ENCODE results near the gene ZNF787. TPM values are rescaled to one million over a fixed set of nuclear protein-coding genes. Genes with fewer than 3 reads are reported as not detected.

The ZNF787 gene
- polyA plus RNA-seq, 1 donor from 2014 or later: 2.8 TPM

DNA sequence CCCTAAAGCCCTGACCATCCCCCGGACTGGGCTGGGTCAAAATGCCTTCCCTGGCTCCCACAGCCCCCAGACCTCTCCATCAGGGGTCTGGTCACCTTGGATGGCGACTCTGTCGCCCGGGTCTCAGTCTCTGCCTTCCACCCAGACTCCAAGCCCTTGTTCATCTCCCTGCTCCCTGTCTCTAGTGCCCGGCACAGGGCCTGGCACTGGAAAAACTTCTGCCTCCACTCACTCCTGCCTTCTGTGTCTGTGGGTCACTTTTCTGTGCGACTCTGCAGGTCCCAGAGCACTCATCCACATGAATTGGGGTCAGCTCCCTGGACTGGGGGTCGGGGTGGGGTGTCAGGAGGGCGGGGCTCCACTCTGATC, 1.1 kb downstream of the ZNF787 start:
- Mint-ChIP-seq H3K36me3 (no peaks in the 10 kb centered on the region), H3K27ac (peak overlapping the region; percentile 94 to 97 (median 96)), H3K4me1 (peaks cover 14 to 31% (median 27%) of the 10 kb centered on the region in 3 donors), H3K9me3 (no peaks in the 10 kb centered on the region), H3K27me3 (no peaks in the 10 kb centered on the region), H3K4me3 (peak overlapping the region; percentile 83 to 95 (median 92))

DNA sequence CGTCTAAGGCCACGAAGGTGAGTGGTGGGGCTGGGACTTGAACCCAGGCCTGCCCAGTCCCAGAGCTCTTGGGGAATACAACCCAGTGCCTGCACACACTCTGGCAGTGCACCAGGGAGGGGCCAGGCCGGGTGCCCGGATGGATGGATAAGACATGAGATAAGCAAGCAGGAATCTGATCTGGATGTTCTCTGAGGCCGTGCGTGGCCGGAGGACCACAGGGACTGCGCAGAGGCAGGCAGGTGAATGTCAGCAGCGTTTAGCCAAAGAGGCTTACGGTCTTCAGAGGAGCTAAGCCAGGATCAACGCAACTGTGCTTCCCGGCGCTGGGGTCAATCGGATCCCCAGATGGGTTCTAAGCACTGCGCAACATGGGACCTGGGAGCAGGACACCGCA, 1.5 kb downstream of the ZNF787 start:
- Mint-ChIP-seq H3K4me3 (peak overlapping the region; percentile 83 to 95 (median 92)), H3K4me1 (peaks cover 18 to 36% (median 31%) of the 10 kb centered on the region in 3 donors), H3K27ac (peak overlapping the region; percentile 94 to 97 (median 96)), H3K36me3 (no peaks in the 10 kb centered on the region), H3K9me3 (no peaks in the 10 kb centered on the region), H3K27me3 (no peaks in the 10 kb centered on the region)

DNA sequence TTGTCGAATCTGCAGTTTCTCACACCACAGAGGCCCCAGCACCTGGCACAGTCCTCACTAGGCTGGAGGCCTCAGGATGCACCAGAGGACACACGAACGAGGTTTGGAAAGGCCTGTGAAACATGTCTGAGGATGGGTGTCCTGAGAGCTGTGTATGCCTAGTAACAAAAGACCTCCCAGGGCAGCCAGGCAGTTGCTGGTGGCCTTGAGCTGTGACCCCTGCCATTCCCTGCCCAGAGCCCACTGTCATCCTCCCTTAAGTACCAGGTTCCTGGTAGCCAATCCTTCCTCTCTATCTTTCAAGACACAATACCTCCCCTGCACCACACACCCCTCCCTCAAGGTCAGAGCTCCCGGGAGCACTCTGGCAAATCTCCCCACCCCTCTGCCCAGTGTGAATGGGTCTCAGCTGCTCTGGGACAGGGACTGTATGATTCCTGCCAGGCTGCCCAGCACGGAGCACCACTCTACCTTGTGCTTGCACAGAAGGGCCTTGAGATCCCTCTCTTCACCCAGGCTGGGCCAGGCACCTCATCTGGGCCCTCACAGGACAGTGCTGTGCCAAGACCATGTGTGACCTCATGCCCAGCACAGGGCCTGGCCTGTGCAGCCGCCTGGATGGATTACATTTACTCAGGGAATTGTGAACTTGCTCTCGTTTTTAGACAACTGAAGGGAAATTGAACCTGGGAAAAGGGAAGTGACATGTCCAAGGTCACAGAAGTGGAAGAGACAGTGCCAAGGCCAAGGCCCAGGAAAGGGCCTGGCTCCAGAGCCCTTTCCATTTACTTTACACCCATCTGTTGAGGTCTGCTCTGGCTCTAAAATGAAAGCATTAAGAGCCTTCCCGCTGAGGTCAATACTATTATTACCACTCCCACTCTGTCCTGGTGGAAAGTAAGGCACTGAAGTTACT, 2.2 kb downstream of the ZNF787 start:
- Mint-ChIP-seq H3K36me3 (no peaks in the 10 kb centered on the region), H3K4me1 (peaks cover 18 to 40% (median 35%) of the 10 kb centered on the region in 3 donors), H3K4me3 (peak overlapping the region; percentile 80 to 95 (median 86)), H3K9me3 (no peaks in the 10 kb centered on the region), H3K27ac (peak overlapping the region; percentile 94 to 97 (median 96)), H3K27me3 (no peaks in the 10 kb centered on the region)

DNA sequence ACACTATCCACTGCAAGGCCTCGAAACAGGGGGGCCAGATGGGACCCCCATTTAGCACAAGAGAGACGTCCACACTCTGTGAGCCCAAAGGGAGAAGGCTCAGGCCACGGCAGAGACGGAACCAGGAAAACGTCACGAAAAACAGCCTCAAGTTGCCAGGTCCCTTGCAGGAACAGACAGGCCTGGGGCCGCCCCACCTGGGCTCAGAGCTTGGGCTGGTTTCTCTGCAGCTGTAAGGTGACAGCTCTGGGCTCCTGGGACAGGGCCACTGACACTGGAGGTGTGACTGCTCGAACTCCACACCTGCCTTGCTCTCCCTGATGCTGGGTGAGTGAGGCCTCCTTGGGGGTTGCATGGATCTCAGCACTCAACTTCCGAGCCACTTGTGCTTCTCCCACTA, 3.2 kb downstream of the ZNF787 start:
- peak overlapping the region in 3 of 4 donors; percentile 27 to 83 (median 51) for H3K4me3 Mint-ChIP-seq
- peak overlapping the region in 1 of 3 donors; percentile 94 for H3K27ac Mint-ChIP-seq
- peaks cover 24 to 51% (median 44%) of the 10 kb centered on the region in 3 donors for H3K4me1 Mint-ChIP-seq
- no peaks in the 10 kb centered on the region for H3K27me3 Mint-ChIP-seq
- no peaks in the 10 kb centered on the region for H3K9me3 Mint-ChIP-seq
- H3K36me3 Mint-ChIP-seq: no peaks in the 10 kb centered on the region

DNA sequence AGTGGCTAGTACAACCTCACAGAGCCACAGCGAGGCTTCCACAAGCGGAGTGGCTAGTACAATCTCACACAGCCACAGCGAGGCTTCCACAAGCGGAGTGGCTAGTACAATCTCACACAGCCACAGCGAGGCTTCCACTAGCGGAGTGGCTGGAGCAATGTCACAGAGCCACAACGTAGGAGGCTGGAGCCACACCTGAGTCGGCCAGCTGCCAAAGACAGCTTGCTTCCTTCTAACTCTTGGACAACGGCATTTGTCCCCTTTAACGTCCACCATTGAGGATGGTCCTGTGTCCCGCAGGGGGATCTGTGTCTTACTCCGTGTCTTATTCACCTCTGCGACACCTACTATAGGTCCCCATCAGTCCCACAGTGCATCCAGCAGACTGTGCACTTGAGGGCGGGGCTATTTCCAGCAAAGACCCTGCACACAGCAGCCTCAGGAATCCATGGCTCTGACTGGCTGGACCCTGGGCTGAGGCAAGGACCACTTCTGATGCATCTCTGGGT, 3.7 kb downstream of the ZNF787 start:
- H3K27ac Mint-ChIP-seq: peak overlapping the region in 1 of 3 donors; percentile 94

DNA sequence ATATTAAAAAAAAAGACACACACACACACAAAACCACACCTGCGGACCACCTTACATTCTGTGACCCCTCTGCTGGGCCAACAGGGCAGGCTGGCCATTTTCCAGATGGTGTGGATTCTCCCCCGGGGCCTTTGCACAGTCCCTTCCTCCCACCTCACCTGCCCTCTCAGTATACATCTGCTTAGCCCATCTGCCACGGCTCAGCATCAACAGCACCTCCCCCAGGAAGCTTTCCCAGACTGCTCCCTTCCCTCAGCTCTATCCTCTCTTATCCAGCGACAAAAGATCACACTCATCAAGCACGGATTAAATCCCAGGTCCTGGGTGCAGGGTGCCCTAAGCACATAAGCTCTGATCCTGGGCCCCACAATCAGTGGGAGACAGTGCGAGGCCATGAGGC, 4.5 kb downstream of the ZNF787 start:
- no peaks in the 10 kb centered on the region for H3K9me3 Mint-ChIP-seq
- peak overlapping the region in 1 of 4 donors; percentile 45 for H3K4me3 Mint-ChIP-seq
- no peaks in the 10 kb centered on the region for H3K36me3 Mint-ChIP-seq
- peak overlapping the region in 2 of 3 donors; percentile 74 to 94 for H3K27ac Mint-ChIP-seq
- H3K27me3 Mint-ChIP-seq: no peaks in the 10 kb centered on the region
- H3K4me1 Mint-ChIP-seq: peaks cover 27 to 53% (median 50%) of the 10 kb centered on the region in 3 donors

More for the DNA sequence above, 3.7 kb downstream of the ZNF787 start:
- Mint-ChIP-seq H3K36me3 (no peaks in the 10 kb centered on the region), H3K9me3 (no peaks in the 10 kb centered on the region), H3K4me3 (peak overlapping the region in 3 of 4 donors; percentile 27 to 51 (median 49)), H3K4me1 (peaks cover 26 to 54% (median 47%) of the 10 kb centered on the region in 3 donors), H3K27me3 (no peaks in the 10 kb centered on the region)

DNA sequence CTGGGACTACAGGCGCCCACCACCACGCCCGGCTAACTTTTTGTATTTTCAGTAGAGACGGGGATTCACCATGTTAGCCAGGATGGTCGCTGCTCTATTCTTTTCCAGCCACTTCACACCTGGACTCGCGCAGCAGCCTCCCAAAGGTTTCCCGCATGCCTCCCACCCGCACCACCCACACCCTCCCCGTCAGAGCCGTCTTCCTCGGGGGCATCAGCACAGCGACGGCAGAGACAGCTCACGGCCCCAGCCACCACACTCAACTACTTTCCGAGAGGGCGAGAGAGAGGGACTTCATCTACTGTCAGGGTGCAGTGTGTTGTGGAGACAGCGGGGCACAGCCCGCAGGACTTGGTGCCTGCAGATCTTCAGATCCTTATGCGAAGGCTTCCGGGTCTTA, 5.6 kb downstream of the ZNF787 start:
- no peaks in the 10 kb centered on the region for H3K9me3 Mint-ChIP-seq
- H3K27me3 Mint-ChIP-seq: no peaks in the 10 kb centered on the region
- no peaks in the 10 kb centered on the region for H3K36me3 Mint-ChIP-seq
- H3K4me3 Mint-ChIP-seq: no peak overlapping the region
- H3K4me1 Mint-ChIP-seq: peaks cover 26 to 55% (median 53%) of the 10 kb centered on the region in 3 donors
- peak overlapping the region in 1 of 3 donors; percentile 57 for H3K27ac Mint-ChIP-seq

DNA sequence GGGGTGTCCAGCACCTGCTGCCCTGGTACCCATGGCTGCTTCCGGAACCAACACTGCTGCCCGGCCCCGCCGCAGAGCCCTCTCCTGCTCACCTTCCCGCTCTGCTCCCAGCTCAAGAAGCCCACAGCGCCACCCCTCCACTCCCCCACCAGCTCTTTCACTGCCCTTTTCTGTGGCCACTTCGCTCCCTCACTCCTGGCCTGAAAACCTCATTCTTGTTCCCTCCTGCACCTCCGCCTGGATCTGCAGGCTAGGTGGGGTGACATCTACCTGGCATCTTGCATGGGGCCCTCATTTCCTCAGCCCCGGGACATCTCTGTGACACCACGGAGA, 6.4 kb downstream of the ZNF787 start:
- no peaks in the 10 kb centered on the region for H3K9me3 Mint-ChIP-seq
- no peaks in the 10 kb centered on the region for H3K27me3 Mint-ChIP-seq
- H3K4me1 Mint-ChIP-seq: peaks cover 31 to 56% (median 54%) of the 10 kb centered on the region in 3 donors

DNA sequence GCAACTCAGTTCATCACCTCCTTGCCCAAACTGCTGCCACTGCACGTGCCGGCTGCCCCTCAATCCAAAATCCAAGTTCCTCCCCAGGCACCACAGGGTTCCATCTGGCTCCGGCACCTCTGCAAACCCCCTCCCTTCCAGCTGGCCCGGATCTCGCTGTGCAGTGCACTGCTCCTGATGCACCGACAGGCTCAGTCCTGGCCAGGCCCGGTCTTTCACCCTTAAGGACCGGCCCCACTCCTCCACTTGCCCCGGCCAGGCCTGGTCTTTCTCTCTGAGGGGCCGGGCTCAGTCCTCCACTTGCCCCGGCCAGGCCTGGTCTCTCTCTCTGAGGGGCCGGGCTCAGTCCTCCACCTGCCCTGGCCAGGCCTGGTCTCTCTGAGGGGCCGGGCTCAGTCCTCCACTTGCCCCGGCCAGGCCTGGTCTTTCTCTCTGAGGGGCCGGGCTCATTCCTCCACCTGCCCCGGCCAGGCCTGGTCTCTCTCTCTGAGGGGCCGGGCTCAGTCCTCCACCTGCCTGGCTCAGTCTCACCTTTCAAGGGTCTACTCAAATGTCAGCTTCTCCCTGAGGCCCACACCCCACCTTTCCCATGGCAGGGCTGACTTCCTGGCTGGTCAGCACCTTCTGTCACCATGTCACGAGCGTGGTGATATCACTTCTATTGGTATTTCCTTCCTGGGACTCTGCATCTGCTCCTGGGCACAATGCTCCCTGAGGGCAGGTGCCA, 6.9 kb downstream of the ZNF787 start:
- H3K4me1 Mint-ChIP-seq: peaks cover 28 to 51% (median 51%) of the 10 kb centered on the region in 3 donors
- H3K4me3 Mint-ChIP-seq: peak overlapping the region in 3 of 4 donors; percentile 16 to 94 (median 66)

More for the DNA sequence above, 6.4 kb downstream of the ZNF787 start:
- H3K4me3 Mint-ChIP-seq: peak overlapping the region; percentile 16 to 86 (median 66)
- no peaks in the 10 kb centered on the region for H3K36me3 Mint-ChIP-seq
- peak overlapping the region; percentile 63 to 87 (median 76) for H3K27ac Mint-ChIP-seq

DNA sequence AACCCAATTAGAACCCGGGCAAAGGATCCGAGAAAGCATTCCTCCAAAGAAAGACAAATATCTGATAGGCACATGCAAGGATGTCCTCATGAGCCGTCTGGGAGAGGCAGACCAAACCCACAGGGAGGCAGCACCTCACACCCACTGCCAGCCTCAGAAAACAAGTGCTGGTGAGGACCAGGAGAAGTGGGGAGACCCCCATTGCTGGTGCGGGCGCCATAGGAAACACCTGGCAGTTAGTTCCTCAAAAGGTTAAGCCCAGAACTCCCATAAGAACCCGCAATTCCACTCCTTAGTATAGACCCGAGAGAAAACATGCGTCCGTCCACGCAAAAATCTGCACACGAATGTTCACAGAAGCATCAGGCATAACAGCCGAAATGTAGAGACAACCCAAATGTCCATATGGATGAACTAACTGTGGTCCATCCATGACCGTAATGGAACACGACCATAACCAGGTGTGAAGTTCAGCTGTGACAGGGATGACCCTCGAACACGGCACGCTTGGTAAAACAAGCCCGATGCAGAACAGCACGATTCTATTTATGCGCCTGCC, 7.9 kb downstream of the ZNF787 start:
- peaks cover 26 to 49% (median 48%) of the 10 kb centered on the region in 3 donors for H3K4me1 Mint-ChIP-seq
- no peaks in the 10 kb centered on the region for H3K9me3 Mint-ChIP-seq
- H3K36me3 Mint-ChIP-seq: no peaks in the 10 kb centered on the region
- peak overlapping the region; percentile 87 to 97 (median 93) for H3K27ac Mint-ChIP-seq
- no peaks in the 10 kb centered on the region for H3K27me3 Mint-ChIP-seq
- peak overlapping the region; percentile 66 to 94 (median 82) for H3K4me3 Mint-ChIP-seq

More for the DNA sequence above, 6.9 kb downstream of the ZNF787 start:
- no peaks in the 10 kb centered on the region for H3K9me3 Mint-ChIP-seq
- H3K36me3 Mint-ChIP-seq: no peaks in the 10 kb centered on the region
- peak overlapping the region; percentile 87 to 97 (median 93) for H3K27ac Mint-ChIP-seq
- no peaks in the 10 kb centered on the region for H3K27me3 Mint-ChIP-seq

DNA sequence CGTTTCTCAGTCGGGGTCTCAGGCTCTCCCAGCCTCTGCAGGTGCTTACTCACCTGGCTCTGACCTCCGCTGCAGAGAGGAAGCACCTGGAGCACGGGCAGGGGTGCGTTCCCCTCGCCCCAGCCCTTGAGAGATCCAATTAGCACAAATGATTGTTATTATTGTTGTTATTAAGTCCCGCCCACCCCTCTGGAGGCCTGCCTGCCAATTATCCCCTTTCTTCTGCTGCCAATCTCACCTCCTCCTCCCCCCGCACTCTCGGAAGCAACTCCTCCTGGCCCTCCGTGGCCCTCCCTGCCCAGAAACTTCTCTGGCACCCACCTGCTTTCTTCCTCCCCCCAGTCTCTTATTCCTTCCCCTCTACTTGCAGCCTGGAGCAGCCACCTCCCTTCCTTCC, 8.8 kb downstream of the ZNF787 start:
- peak overlapping the region; percentile 66 to 92 (median 81) for H3K4me3 Mint-ChIP-seq
- peaks cover 26 to 46% (median 44%) of the 10 kb centered on the region in 3 donors for H3K4me1 Mint-ChIP-seq
- H3K36me3 Mint-ChIP-seq: no peaks in the 10 kb centered on the region
- no peaks in the 10 kb centered on the region for H3K9me3 Mint-ChIP-seq
- H3K27ac Mint-ChIP-seq: peak overlapping the region; percentile 87 to 97 (median 93)
- H3K27me3 Mint-ChIP-seq: no peaks in the 10 kb centered on the region

DNA sequence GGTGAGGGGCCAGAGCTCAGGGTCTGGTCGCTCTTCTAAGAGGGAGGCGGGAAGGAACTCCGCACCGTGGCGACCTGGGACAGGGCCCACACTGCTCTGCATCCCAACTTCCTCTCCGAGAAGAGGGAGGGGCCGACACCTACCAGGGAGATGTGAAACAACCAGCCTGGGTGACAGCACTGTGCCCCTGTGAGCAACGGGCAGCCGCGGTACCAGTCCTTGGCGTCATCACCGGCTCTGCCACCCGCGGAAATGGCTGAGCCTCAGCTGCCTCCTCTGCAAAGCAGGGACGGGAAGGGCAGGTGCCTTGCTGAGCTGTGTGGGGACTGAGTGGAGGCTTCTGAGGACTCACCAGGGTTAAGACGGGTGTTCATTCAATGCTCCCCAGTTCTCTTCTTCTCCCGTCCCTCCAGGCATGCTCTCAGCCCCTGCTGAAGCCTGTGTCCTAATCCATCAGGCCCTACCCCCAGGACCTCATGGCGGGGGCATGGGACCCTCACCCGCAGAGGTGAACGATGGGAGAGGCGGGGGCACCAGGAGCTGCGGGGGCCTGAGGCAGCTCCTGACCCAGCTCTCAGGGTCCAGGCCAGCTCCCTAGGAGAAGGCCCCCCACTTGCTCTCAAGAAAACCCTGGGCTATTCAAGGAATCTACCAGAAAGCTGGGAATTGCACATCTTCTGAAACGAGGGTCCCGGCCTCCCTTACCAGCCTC, 9.3 kb downstream of the ZNF787 start:
- H3K4me3 Mint-ChIP-seq: peak overlapping the region; percentile 66 to 92 (median 81)
- peaks cover 26 to 49% (median 46%) of the 10 kb centered on the region in 3 donors for H3K4me1 Mint-ChIP-seq
- no peaks in the 10 kb centered on the region for H3K36me3 Mint-ChIP-seq
- no peaks in the 10 kb centered on the region for H3K27me3 Mint-ChIP-seq
- H3K9me3 Mint-ChIP-seq: no peaks in the 10 kb centered on the region
- peak overlapping the region; percentile 87 to 97 (median 93) for H3K27ac Mint-ChIP-seq

DNA sequence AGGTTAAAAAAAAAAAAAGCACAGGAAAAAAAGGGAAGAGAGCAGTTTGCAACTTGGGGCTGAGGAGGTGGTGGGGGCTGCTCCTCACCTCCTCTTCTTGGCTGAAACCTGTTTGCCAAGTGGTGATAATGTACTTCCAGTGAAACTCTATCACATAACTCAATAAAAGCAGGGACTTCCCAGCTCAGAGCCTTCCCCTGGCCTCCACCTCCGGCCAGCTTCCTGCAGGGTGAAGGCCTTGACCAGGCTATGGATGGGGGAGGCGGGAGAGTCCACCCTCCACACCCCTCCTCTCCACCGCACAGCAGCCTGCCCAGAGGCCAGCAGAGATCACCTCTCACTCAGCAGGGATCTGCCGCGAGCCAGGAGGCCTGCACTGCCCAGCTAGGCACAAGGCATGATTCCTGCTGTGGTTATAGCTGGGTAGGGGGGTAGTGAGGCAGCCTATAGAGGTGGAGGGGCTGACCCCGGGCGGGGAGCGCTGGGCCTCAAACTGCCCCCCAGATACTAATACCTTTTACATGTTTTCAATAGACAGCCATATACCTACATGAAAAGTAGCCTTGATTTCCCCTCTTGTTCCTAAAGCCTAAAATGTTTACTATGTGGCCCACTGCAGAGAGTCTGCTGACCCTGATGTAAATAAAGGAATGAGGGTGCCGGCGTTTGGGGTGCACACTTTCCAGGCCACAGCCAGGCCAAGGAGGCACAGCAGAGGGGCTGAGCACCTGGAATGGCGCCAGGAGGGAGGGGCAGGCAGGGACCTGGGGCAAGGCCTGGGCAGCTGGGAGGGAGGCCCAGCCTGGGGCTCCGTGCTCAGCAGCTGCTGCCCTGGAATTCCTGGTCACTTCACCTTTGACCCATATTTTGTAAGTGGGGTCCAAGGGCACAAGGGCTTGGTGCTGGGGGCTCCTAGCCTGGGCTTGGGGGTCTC, 10.3 kb downstream of the ZNF787 start:
- Mint-ChIP-seq H3K4me3 (peak overlapping the region in 3 of 4 donors; percentile 55 to 65 (median 58)), H3K27me3 (no peaks in the 10 kb centered on the region), H3K36me3 (no peaks in the 10 kb centered on the region), H3K9me3 (no peaks in the 10 kb centered on the region), H3K27ac (peak overlapping the region; percentile 87 to 93 (median 88)), H3K4me1 (peaks cover 26 to 51% (median 47%) of the 10 kb centered on the region in 3 donors)
